ENCODE measurements around the gene KHK. TPM values are rescaled to one million over a fixed set of nuclear protein-coding genes. Genes with fewer than 3 reads are reported as not detected.

Gene KHK
- total RNA-seq, 1 experiment from 2014 or later, result 3.2 TPM

Other genes with a start within 250 kb of the KHK start
- not detected in 2 replicates for gene DPYSL5, start 238.6 kb upstream of the KHK start, total RNA-seq (2014; rRNA removed; shearing (Covaris generic))
- 3.5 and 4.0 TPM in 2 replicates for gene MAPRE3, start 116.1 kb upstream of the KHK start, total RNA-seq (2014; rRNA removed; shearing (Covaris generic))
- 76.8 and 88.5 TPM in 2 replicates for gene TMEM214, start 53.8 kb upstream of the KHK start, total RNA-seq (2014; rRNA removed; shearing (Covaris generic))
- gene AGBL5, start 35.1 kb upstream of the KHK start, total RNA-seq (2014; rRNA removed; shearing (Covaris generic)), result 30.7 and 32.1 TPM in 2 replicates
- 408 and 444 TPM in 2 replicates for gene OST4, start 15.1 kb upstream of the KHK start, total RNA-seq (2014; rRNA removed; shearing (Covaris generic))
- 0.11 and 0.71 TPM in 2 replicates for gene EMILIN1, start 8.2 kb upstream of the KHK start, total RNA-seq (2014; rRNA removed; shearing (Covaris generic))
- 20.4 and 22.3 TPM in 2 replicates for gene CGREF1, start 32.4 kb downstream of the KHK start, total RNA-seq (2014; rRNA removed; shearing (Covaris generic))
- 1.1 and 1.5 TPM in 2 replicates for gene ABHD1, start 37.0 kb downstream of the KHK start, total RNA-seq (2014; rRNA removed; shearing (Covaris generic))
- gene PREB, start 47.9 kb downstream of the KHK start, total RNA-seq (2014; rRNA removed; shearing (Covaris generic)), result 95.3 and 98.1 TPM in 2 replicates
- not detected in 2 replicates for gene PRR30, start 52.6 kb downstream of the KHK start, total RNA-seq (2014; rRNA removed; shearing (Covaris generic))
- gene TCF23, start 62.2 kb downstream of the KHK start, total RNA-seq (2014; rRNA removed; shearing (Covaris generic)), result not detected in 2 replicates
- gene ATRAID, start 125.3 kb downstream of the KHK start, total RNA-seq (2014; rRNA removed; shearing (Covaris generic)), result 372 and 405 TPM in 2 replicates
- gene SLC5A6, start 125.5 kb downstream of the KHK start, total RNA-seq (2014; rRNA removed; shearing (Covaris generic)), result 87.1 and 89.2 TPM in 2 replicates
- gene CAD, start 130.6 kb downstream of the KHK start, total RNA-seq (2014; rRNA removed; shearing (Covaris generic)), result 37.0 and 38.3 TPM in 2 replicates
- 0.24 and 1.2 TPM in 2 replicates for gene SLC30A3, start 176.3 kb downstream of the KHK start, total RNA-seq (2014; rRNA removed; shearing (Covaris generic))
- not detected in 2 replicates for gene DNAJC5G, start 188.7 kb downstream of the KHK start, total RNA-seq (2014; rRNA removed; shearing (Covaris generic))
- gene TRIM54, start 195.7 kb downstream of the KHK start, total RNA-seq (2014; rRNA removed; shearing (Covaris generic)), result not detected in 2 replicates
- 2.3 and 6.0 TPM in 2 replicates for gene UCN, start 221.7 kb downstream of the KHK start, total RNA-seq (2014; rRNA removed; shearing (Covaris generic))
- gene MPV17, start 236.3 kb downstream of the KHK start, total RNA-seq (2014; rRNA removed; shearing (Covaris generic)), result 268 and 286 TPM in 2 replicates

All from SK-MEL-5 (cell line).